Progenitor cell of endocrine pancreas (in vitro differentiated cells): ENCODE results near the gene TAF3. TPM values are rescaled to one million over a fixed set of nuclear protein-coding genes. Genes with fewer than 3 reads are reported as not detected.

Experiments used
- DNase-seq: peaks from one replicate; pipeline ENCODE4 v3.0.0; 2021; ENCODE audit warnings: low spot score; ENCODE audit not compliant: unreplicated experiment
- H3K27ac Mint-ChIP-seq: 2 replicates; pipeline ENCODE4 v1.8.0; 2021; ENCODE audit warnings: mild to moderate bottlenecking, moderate library complexity, mixed read lengths
- H3K27me3 Mint-ChIP-seq: 2 replicates; pipeline ENCODE4 v1.8.0; 2021; ENCODE audit warnings: mixed read lengths
- H3K36me3 Mint-ChIP-seq: 2 replicates; pipeline ENCODE4 v1.8.0; 2022; ENCODE audit warnings: mixed read lengths; ENCODE audit not compliant: insufficient read depth
- H3K4me1 Mint-ChIP-seq: 2 replicates; pipeline ENCODE4 v1.8.0; 2021; ENCODE audit warnings: low read depth, mixed read lengths
- H3K4me3 Mint-ChIP-seq: 2 replicates; pipeline ENCODE4 v1.8.0; 2021; ENCODE audit warnings: low read depth, mild to moderate bottlenecking, moderate library complexity, mixed read lengths
- H3K9me3 Mint-ChIP-seq: 2 replicates; pipeline ENCODE4 v1.8.0; 2021; ENCODE audit warnings: low read depth, mixed read lengths
- CTCF ChIP-seq: fragments of 200-600 bp; sonication (generic); IDR thresholded peaks from one replicate; pipeline ENCODE4 v1.5.0; 2021; ENCODE audit warnings: antibody characterized with exemption, mild to moderate bottlenecking; ENCODE audit not compliant: unreplicated experiment
- total RNA-seq: library from RNA; stranded (reverse); gene quantifications from 2 replicates; pipeline ENCODE4 v1.2.1, GENCODE V29; 2021

Gene TAF3
- total RNA-seq, 1 donor from 2014 or later: 9.4 TPM

- Mint-ChIP-seq H3K4me1 (peaks cover 15% of the 10 kb centered on the region), H3K27me3 (peaks cover 53% of the 10 kb centered on the region), H3K27ac (no peak overlapping the region), H3K36me3 (no peaks in the 10 kb centered on the region), H3K9me3 (no peaks in the 10 kb centered on the region), H3K4me3 (no peak overlapping the region)
- TF ChIP-seq CTCF: no peak
- DNase-seq: no peak
Measured at GRCh38 chr10:7874864-7875263, 56.6 kb downstream of the TAF3 start.

GRCh38 chr10:7876541-7877127, 58.3 kb downstream of the TAF3 start:
- no peak for DNase-seq
- Mint-ChIP-seq H3K4me3 (no peak overlapping the region), H3K9me3 (no peaks in the 10 kb centered on the region), H3K27me3 (peaks cover 51% of the 10 kb centered on the region), H3K36me3 (no peaks in the 10 kb centered on the region), H3K27ac (no peak overlapping the region), H3K4me1 (peaks cover 15% of the 10 kb centered on the region)
- no peak for TF ChIP-seq CTCF

GRCh38 chr10:7881119-7881518, 62.8 kb downstream of the TAF3 start:
- Mint-ChIP-seq H3K4me3 (no peak overlapping the region), H3K4me1 (no peaks in the 10 kb centered on the region), H3K36me3 (no peaks in the 10 kb centered on the region), H3K27ac (no peak overlapping the region), H3K9me3 (no peaks in the 10 kb centered on the region), H3K27me3 (peaks cover 54% of the 10 kb centered on the region)
- no peak for TF ChIP-seq CTCF
- no peak for DNase-seq

- peaks cover 45% of the 10 kb centered on the region for H3K27me3 Mint-ChIP-seq
Measured at GRCh38 chr10:7886056-7886455, 67.8 kb downstream of the TAF3 start.

GRCh38 chr10:7887174-7887816, 69.0 kb downstream of the TAF3 start:
- Mint-ChIP-seq H3K4me3 (no peak overlapping the region), H3K9me3 (no peaks in the 10 kb centered on the region), H3K27me3 (peaks cover 37% of the 10 kb centered on the region), H3K27ac (no peak overlapping the region), H3K36me3 (no peaks in the 10 kb centered on the region), H3K4me1 (peaks cover 7% of the 10 kb centered on the region)
- TF ChIP-seq CTCF: no peak
- no peak for DNase-seq

More at GRCh38 chr10:7886056-7886455, 67.8 kb downstream of the TAF3 start:
- Mint-ChIP-seq H3K4me3 (no peak overlapping the region), H3K36me3 (no peaks in the 10 kb centered on the region), H3K4me1 (peaks cover 5% of the 10 kb centered on the region), H3K27ac (no peak overlapping the region), H3K9me3 (no peaks in the 10 kb centered on the region)
- no peak for TF ChIP-seq CTCF
- no peak for DNase-seq
